AG10803 (cell line): ENCODE measurements around the gene LSM4.
A peak's percentile ranks its signal among the peaks of the same experiment; 100 is the strongest.

Experiments used
- DNase-seq: peaks from one replicate; pipeline ENCODE4 v3.0.0; 2010; ENCODE audit warnings: low read depth
- H3K4me3 ChIP-seq: 2 replicates; pipeline ENCODE4 v1.5.1; 2011; ENCODE audit warnings: mild to moderate bottlenecking, low read length, control low read depth
- TF ChIP-seq, protein P1 (sequence below): conservative IDR thresholded peaks from 2 replicates; pipeline ENCODE4 v1.5.1; 2011; ENCODE audit warnings: mild to moderate bottlenecking, low read length, control low read depth, inconsistent platforms

Gene LSM4

DNA sequence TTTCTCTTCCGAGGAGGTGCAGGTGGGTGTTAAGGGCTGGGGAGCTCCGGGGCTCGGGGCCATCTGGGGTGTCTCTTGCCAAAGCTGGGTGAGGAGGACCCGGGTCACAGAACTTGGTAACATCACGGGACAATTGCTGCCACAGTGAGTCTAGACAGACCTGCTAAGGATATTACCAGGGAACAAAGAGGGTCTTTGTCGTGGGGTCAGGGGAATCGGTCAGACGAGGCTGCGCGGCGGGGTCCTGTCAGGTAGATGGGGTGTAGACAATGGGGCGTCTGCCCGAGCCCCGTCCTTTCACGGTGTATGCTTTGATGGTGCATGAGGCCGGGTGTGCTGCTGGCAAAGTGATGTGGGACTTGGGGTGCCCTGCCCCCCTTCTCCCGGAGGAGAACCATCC lies 25.3 kb upstream of the LSM4 start:
- H3K4me3 ChIP-seq: no peak overlapping the region
- TF ChIP-seq, protein P1, sequence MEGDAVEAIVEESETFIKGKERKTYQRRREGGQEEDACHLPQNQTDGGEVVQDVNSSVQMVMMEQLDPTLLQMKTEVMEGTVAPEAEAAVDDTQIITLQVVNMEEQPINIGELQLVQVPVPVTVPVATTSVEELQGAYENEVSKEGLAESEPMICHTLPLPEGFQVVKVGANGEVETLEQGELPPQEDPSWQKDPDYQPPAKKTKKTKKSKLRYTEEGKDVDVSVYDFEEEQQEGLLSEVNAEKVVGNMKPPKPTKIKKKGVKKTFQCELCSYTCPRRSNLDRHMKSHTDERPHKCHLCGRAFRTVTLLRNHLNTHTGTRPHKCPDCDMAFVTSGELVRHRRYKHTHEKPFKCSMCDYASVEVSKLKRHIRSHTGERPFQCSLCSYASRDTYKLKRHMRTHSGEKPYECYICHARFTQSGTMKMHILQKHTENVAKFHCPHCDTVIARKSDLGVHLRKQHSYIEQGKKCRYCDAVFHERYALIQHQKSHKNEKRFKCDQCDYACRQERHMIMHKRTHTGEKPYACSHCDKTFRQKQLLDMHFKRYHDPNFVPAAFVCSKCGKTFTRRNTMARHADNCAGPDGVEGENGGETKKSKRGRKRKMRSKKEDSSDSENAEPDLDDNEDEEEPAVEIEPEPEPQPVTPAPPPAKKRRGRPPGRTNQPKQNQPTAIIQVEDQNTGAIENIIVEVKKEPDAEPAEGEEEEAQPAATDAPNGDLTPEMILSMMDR: no peak
- DNase-seq: no peak

DNA sequence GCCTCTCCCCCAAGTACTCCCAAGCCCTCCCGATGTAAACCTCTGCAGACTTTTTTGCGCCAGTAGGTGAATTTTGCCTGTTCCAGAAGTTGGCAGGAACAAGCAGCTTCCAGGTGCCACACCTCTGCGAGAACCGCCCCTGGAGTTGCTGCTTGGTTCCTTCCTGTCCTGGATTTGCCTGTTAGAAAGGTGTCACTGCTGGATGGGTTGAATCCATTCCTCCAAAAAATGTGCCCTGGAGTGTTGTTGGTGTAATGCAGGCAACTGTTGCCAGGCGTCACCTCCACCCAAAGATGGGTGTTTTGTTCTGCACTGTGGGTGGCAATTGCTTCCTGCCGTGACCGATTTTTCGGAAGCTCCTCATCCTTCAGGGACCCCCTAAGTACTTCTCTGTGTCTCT lies 23.2 kb upstream of the LSM4 start:
- TF ChIP-seq, protein P1: no peak
- no peak overlapping the region for H3K4me3 ChIP-seq
- DNase-seq: no peak

DNA sequence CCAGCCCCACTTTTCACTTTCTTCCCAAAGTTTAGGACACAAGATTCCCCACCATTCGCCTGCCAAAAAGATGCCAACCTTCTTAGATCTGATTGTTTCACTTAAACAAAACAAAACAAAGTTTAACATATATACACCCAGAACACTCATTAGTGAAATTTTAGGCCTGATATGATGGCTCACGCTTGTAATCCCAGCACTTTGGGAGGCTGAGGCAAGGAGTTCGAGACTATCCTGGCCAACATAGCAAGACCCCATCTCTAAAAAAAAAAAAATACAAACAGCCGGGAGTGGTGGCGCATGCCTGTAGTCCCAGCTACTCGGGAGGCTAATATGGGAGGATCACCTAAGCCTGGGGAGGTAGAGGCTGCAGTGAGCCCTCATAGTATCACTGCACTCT lies 22.4 kb upstream of the LSM4 start:
- no peak for DNase-seq
- TF ChIP-seq, protein P1: no peak

DNA sequence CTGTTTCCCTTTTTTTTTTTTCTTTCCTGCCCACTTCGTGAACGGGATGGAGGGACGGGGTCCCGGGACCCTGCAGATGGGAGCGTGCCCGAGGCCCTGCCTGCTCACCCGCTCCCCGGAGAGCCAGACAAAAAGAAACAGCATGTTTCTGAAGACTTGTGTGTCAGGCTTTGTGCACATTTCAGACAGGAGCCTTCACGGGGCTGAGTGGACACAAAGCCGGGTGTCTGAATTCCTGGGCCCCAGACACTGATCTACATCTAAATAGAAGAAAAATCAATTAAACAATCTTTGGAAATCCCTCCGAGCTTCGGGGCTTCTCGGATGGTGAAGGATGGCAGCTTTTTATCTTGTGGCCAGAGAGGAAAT lies 21.7 kb upstream of the LSM4 start:
- DNase-seq: no peak
- TF ChIP-seq, protein P1: no peak
- no peak overlapping the region for H3K4me3 ChIP-seq

More for the DNA sequence above, 22.4 kb upstream of the LSM4 start:
- H3K4me3 ChIP-seq: no peak overlapping the region

DNA sequence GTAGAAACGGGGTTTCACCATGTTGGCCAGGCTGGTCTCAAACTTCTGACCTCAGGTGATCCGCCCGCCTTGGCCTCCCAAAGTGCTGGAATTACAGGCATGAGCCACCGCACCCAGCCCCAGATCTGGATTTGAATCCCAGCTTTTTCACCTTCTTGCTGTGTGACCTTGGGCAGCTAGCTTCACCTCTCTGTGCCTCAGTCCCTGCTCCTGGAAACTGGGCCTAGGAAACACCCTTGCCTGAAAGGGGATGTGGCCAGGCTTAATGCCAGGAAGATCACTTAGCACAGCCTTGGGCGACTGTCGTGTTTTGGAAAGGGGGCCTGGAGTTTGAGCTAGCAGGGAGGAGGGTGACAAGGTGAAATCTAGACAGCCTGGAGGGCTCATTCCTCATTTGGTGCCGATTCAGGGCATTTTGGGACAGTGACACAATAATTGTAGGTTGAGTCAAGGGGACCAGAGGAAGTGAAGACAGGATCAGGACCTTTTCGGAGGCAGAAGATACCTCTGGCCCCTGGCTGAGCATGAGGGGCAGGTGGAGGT lies 19.3 kb upstream of the LSM4 start:
- no peak for DNase-seq
- TF ChIP-seq, protein P1: no peak
- H3K4me3 ChIP-seq: no peak overlapping the region

DNA sequence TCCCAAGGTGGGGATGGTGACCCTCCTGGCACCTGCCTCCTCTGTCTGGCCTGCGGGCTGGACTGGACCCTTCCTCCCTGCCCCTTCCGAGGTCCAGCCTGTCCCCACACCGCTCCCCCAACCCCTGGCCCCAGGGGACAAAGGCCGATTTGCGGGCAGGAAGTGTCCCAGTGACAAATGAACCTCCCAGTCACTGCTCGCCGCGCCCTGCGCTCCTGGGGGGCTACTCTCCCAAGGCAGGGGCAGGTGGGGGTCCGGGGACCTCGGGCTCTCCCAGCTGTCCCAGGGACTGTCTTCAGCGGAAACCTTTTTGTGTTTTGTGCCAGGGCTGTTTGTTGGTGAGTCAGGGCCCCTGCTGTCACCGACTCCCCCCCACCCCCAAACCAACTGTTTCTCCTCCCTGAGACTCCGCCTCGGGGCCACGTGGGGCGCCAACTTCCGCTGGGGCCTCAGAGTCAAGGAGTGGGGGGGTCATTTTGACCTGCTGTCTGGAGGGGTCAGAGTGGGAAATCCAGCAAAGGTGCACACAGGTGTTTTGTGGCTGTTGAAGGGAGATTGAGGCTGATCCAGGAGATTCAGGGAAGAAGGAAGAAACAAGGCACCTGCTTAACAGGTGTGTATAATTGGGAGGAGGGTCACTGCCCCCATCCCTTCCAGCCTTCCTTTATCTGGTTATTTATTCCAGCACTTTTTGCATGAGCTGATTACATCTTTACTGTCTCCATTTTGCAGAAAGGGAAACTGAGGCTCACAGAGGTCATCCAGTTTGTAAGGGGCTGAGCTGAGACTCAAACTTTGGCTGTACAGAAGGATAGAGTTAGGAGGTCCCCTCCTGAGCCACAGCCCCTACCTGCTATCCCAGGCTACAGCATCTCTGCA lies 18.4 kb upstream of the LSM4 start:
- TF ChIP-seq, protein P1: no peak
- H3K4me3 ChIP-seq: peak overlapping the region; percentile 81
- DNase-seq: peak; percentile 52
